KMS-11 (cell line): Measurements from ENCODE around the gene TMEM129.
A peak's percentile ranks its signal among the peaks of the same experiment; 100 is the strongest.

ENCODE experiments used
- H2AFZ ChIP-seq: fragments of 200-600 bp; sonication (generic); 2 replicates; pipeline ENCODE4 v1.6.1; 2016; ENCODE audit warnings: antibody characterized with exemption, mixed run types, low read depth
- H3K27ac ChIP-seq: fragments of 200-600 bp; sonication (generic); 2 replicates; pipeline ENCODE4 v1.6.1; 2016; ENCODE audit warnings: mild to moderate bottlenecking, mixed run types
- H3K27me3 ChIP-seq: fragments of 200-600 bp; sonication (generic); 2 replicates; pipeline ENCODE4 v1.6.1; 2017; ENCODE audit warnings: mild to moderate bottlenecking, low read depth, mixed run types, moderate library complexity; ENCODE audit not compliant: insufficient read depth
- H3K36me3 ChIP-seq: fragments of 200-600 bp; sonication (generic); 2 replicates; pipeline ENCODE4 v1.6.1; 2017; ENCODE audit warnings: mild to moderate bottlenecking, mixed run types; ENCODE audit not compliant: insufficient read depth
- H3K4me1 ChIP-seq: fragments of 200-600 bp; sonication (generic); 2 replicates; pipeline ENCODE4 v1.6.1; 2016; ENCODE audit warnings: mild to moderate bottlenecking, low read depth, mixed run types; ENCODE audit not compliant: poor library complexity, severe bottlenecking
- H3K4me2 ChIP-seq: fragments of 200-600 bp; sonication (generic); 2 replicates; pipeline ENCODE4 v1.7.0; 2016; ENCODE audit warnings: mild to moderate bottlenecking, mixed run types
- H3K4me3 ChIP-seq: fragments of 200-600 bp; sonication (generic); IDR thresholded peaks from 2 replicates; pipeline ENCODE4 v1.6.1; 2017; ENCODE audit warnings: low read depth, low read length, mixed read lengths; ENCODE audit not compliant: insufficient read depth
- H3K79me2 ChIP-seq: fragments of 200-600 bp; sonication (generic); 2 replicates; pipeline ENCODE4 v1.6.1; 2016; ENCODE audit warnings: low read depth, mixed run types; ENCODE audit not compliant: insufficient read depth
- H3K9ac ChIP-seq: fragments of 200-600 bp; sonication (generic); 2 replicates; pipeline ENCODE4 v1.6.1; 2016; ENCODE audit warnings: mild to moderate bottlenecking, mixed run types
- H4K20me1 ChIP-seq: fragments of 200-600 bp; sonication (generic); 2 replicates; pipeline ENCODE4 v1.6.1; 2016; ENCODE audit warnings: mild to moderate bottlenecking, mixed run types; ENCODE audit not compliant: insufficient read depth
- TF ChIP-seq, protein P1 (sequence below): fragments of 200-600 bp; sonication (generic); conservative IDR thresholded peaks from 2 replicates; pipeline ENCODE4 v1.6.1; 2017; ENCODE audit warnings: low read depth, mild to moderate bottlenecking, antibody characterized with exemption, low read length, moderate library complexity, mixed read lengths

TMEM129 gene

GRCh38 chr4:1711571-1712215 lies 9.4 kb downstream of the TMEM129 start:
- Histone ChIP-seq H2AFZ (no peak overlapping the region), H3K79me2 (peaks cover 67% of the 10 kb centered on the region), H3K27ac (peak overlapping the region; percentile 95), H3K4me3 (no peak overlapping the region), H3K27me3 (no peaks in the 10 kb centered on the region), H3K4me1 (peaks cover 28% of the 10 kb centered on the region), H4K20me1 (0 out of 2 replicates have a peak, but pooled peaks cover 5% of the 10 kb centered on the region), H3K9ac (peak overlapping the region; percentile 92), H3K36me3 (no peaks in the 10 kb centered on the region), H3K4me2 (peak overlapping the region; percentile 38)
- TF ChIP-seq, protein P1, sequence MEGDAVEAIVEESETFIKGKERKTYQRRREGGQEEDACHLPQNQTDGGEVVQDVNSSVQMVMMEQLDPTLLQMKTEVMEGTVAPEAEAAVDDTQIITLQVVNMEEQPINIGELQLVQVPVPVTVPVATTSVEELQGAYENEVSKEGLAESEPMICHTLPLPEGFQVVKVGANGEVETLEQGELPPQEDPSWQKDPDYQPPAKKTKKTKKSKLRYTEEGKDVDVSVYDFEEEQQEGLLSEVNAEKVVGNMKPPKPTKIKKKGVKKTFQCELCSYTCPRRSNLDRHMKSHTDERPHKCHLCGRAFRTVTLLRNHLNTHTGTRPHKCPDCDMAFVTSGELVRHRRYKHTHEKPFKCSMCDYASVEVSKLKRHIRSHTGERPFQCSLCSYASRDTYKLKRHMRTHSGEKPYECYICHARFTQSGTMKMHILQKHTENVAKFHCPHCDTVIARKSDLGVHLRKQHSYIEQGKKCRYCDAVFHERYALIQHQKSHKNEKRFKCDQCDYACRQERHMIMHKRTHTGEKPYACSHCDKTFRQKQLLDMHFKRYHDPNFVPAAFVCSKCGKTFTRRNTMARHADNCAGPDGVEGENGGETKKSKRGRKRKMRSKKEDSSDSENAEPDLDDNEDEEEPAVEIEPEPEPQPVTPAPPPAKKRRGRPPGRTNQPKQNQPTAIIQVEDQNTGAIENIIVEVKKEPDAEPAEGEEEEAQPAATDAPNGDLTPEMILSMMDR: no peak

DNA sequence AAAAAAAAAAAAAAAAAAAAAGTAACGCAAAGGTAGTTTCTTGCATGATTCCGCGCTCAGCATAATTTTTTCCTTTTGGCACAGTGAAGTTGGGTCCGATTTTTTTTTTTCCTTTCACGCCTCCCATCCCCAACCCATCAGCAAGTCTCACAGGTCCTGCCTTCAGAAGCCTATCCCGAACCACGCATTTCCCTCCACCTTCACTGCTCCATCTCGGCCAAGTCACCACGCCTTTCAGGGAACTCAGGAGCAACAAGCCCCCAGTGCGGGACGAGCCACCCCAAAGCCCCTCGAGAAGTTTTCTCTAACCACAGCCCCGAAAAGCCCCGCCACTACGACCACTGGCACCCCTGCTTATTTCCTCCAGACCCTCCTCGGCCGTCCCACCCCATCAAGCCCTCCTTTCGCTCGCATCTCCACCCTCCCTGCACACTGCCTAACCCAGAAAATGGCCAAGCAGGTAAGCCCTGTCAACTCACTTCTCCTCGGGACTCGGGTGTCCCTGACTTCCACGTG lies 10.0 kb downstream of the TMEM129 start:
- no peaks in the 10 kb centered on the region for H3K27me3 ChIP-seq
- TF ChIP-seq, protein P1: no peak
- H3K9ac ChIP-seq: peak overlapping the region; percentile 92; the same call in 1 of the 2 replicates
- 0 out of 2 replicates have a peak, but pooled peaks cover 5% of the 10 kb centered on the region for H4K20me1 ChIP-seq
- peaks cover 28% of the 10 kb centered on the region for H3K4me1 ChIP-seq
- H2AFZ ChIP-seq: no peak overlapping the region
- peak overlapping the region; percentile 38 for H3K4me2 ChIP-seq
- H3K36me3 ChIP-seq: no peaks in the 10 kb centered on the region
- peaks cover 73% of the 10 kb centered on the region for H3K79me2 ChIP-seq
- no peak overlapping the region for H3K4me3 ChIP-seq
- peak overlapping the region; percentile 95 for H3K27ac ChIP-seq

DNA sequence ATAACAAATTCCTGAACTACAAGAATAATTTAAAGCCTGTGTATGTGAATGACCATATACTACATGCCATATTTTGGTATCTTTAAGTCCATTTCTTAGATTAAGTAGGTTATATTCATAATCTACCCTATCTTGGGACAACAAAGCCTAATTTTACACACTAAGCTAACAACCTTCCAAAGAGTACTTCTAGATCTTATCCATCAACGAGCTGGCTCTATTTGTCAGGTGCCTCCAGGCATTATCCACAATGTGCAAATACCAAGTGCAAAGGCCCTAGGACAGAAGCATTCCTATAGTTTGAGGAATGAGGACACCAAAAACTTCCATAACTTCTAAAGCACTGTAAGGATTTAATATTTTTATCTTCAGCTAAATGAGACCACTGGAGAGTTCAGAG lies 12.5 kb downstream of the TMEM129 start:
- no peak overlapping the region for H3K4me2 ChIP-seq
- peaks cover 3% of the 10 kb centered on the region; the same call in 1 of the 2 replicates for H3K36me3 ChIP-seq
- H4K20me1 ChIP-seq: 0 out of 2 replicates have a peak, but pooled peaks cover 5% of the 10 kb centered on the region
- TF ChIP-seq, protein P1: no peak
- H3K9ac ChIP-seq: no peak overlapping the region
- H3K4me1 ChIP-seq: peaks cover 18% of the 10 kb centered on the region
- no peak overlapping the region for H2AFZ ChIP-seq
- peaks cover 82% of the 10 kb centered on the region for H3K79me2 ChIP-seq
- H3K4me3 ChIP-seq: no peak overlapping the region
- no peaks in the 10 kb centered on the region for H3K27me3 ChIP-seq
- no peak overlapping the region for H3K27ac ChIP-seq

GRCh38 chr4:1706358-1706757 lies 14.8 kb downstream of the TMEM129 start:
- Histone ChIP-seq H3K4me3 (no peak overlapping the region), H3K9ac (no peak overlapping the region), H3K4me2 (no peak overlapping the region), H3K79me2 (peaks cover 94% of the 10 kb centered on the region), H4K20me1 (0 out of 2 replicates have a peak, but pooled peaks cover 5% of the 10 kb centered on the region), H3K27ac (no peak overlapping the region), H3K36me3 (peaks cover 6% of the 10 kb centered on the region; the same call in 1 of the 2 replicates), H2AFZ (no peak overlapping the region), H3K27me3 (no peaks in the 10 kb centered on the region), H3K4me1 (peaks cover 15% of the 10 kb centered on the region)
- TF ChIP-seq, protein P1: no peak
